Activated naive CD8-positive, alpha-beta T cell (primary cell): ENCODE measurements around the gene C19orf73.

Source experiments
- H3K27ac Mint-ChIP-seq: one replicate; pipeline ENCODE4 v1.8.0; 2021; ENCODE audit warnings: mixed read lengths
- H3K27me3 Mint-ChIP-seq: one replicate; pipeline ENCODE4 v1.8.0; 2021; ENCODE audit warnings: mixed read lengths
- H3K36me3 Mint-ChIP-seq: one replicate; pipeline ENCODE4 v1.8.0; 2021; ENCODE audit warnings: mixed read lengths
- H3K4me1 Mint-ChIP-seq: one replicate; pipeline ENCODE4 v1.8.0; 2021; ENCODE audit warnings: low read depth, mixed read lengths
- H3K4me3 Mint-ChIP-seq: one replicate; pipeline ENCODE4 v1.8.0; 2021; ENCODE audit warnings: mild to moderate bottlenecking, mixed read lengths
- H3K9me3 Mint-ChIP-seq: one replicate; pipeline ENCODE4 v1.8.0; 2021; ENCODE audit warnings: low read depth, mixed read lengths

Gene C19orf73

GRCh38 chr19:49119411-49120324 lies 725 bp upstream of the C19orf73 start, which contains the start of gene PPFIA3:
Gene PPFIA3, plus strand, starts transcription at chr19:49119544. Its CDS starts 8,330 bp downstream, at chr19:49127874.
- peaks cover 28% of the 10 kb centered on the region for H3K4me1 Mint-ChIP-seq
- H3K4me3 Mint-ChIP-seq, result peak within 1 kb of the TSS; percentile 89
- no peaks in the 10 kb centered on the region for H3K27me3 Mint-ChIP-seq
- peak within 1 kb of the TSS; percentile 87 for H3K27ac Mint-ChIP-seq
- no peaks in the 10 kb centered on the region for H3K36me3 Mint-ChIP-seq
- H3K9me3 Mint-ChIP-seq, result no peaks in the 10 kb centered on the region

GRCh38 chr19:49117677-49118564 lies 1.0 kb downstream of the C19orf73 start:
- Mint-ChIP-seq H3K27me3 (no peaks in the 10 kb centered on the region), H3K4me3 (peak overlapping the region; percentile 89), H3K4me1 (peaks cover 36% of the 10 kb centered on the region), H3K36me3 (no peaks in the 10 kb centered on the region), H3K27ac (peak overlapping the region; percentile 87), H3K9me3 (no peaks in the 10 kb centered on the region)

DNA sequence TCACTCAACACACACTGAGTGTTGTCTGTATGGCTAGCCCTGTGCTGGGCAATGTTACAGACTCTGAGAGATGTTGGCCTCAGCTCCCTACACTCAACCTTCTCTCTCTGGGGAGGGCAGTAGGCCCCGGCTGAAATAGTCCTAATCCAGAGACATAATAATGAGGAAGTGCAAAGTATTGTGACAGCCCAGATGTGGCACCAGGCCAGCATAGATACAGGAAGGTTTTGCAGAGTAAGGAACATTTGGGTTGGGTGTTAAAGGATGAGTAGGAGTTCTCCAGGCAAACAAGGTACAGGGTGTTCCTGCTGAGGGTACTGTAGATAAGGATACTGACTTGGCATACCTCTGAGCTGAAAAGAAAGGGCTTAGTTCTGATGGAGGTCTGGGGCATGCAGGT lies 2.4 kb downstream of the C19orf73 start:
- no peaks in the 10 kb centered on the region for H3K9me3 Mint-ChIP-seq
- no peaks in the 10 kb centered on the region for H3K36me3 Mint-ChIP-seq
- H3K4me1 Mint-ChIP-seq, result peaks cover 36% of the 10 kb centered on the region
- peak overlapping the region; percentile 89 for H3K4me3 Mint-ChIP-seq
- peak overlapping the region; percentile 1 for H3K27ac Mint-ChIP-seq
- no peaks in the 10 kb centered on the region for H3K27me3 Mint-ChIP-seq

DNA sequence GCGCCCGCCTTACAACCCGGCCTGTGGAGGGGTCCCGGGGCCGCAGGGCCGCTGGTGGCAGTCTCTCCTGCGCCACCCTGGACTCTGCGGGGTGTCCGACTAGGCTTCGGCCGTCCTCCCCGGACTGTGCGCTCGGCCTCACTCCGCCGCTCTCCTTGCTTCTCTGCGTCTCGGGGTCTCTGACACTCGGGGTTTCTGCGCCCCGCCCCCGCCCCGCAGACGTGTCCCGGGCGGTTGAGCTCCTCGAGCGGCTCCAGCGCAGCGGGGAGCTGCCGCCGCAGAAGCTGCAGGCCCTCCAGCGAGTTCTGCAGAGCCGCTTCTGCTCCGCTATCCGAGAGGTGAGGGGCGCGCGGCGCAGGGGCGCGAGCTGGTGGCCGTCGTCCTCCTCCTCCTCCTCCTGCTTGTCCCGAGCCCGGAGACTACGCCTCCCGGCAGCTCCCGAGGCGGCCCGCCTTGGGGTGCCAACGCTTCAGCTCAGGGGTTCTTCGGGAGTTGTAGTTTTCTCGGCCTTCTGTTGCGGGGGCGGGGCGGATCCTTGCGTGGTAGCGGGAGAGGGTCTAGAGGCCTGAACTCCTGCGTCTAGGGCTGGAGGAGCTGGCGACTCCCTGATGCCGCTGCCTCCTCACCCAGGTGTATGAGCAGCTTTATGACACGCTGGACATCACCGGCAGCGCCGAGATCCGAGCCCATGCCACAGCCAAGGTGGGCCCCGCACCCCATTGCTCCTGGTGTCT lies 4.1 kb downstream of the C19orf73 start:
- H3K27me3 Mint-ChIP-seq, result no peaks in the 10 kb centered on the region

GRCh38 chr19:49113762-49114629 lies 4.9 kb downstream of the C19orf73 start, which contains the start of gene LIN7B:
Gene LIN7B, plus strand, starts transcription at chr19:49114370. Its CDS starts 35 bp downstream, at chr19:49114405.
- Mint-ChIP-seq H3K27ac (peak within 1 kb of the TSS; percentile 31), H3K4me1 (peaks cover 29% of the 10 kb centered on the region)

More for the DNA sequence above, 4.1 kb downstream of the C19orf73 start:
- H3K9me3 Mint-ChIP-seq, result no peaks in the 10 kb centered on the region
- no peak overlapping the region for H3K27ac Mint-ChIP-seq
- H3K36me3 Mint-ChIP-seq, result no peaks in the 10 kb centered on the region
- peak overlapping the region; percentile 85 for H3K4me3 Mint-ChIP-seq
- peaks cover 29% of the 10 kb centered on the region for H3K4me1 Mint-ChIP-seq

DNA sequence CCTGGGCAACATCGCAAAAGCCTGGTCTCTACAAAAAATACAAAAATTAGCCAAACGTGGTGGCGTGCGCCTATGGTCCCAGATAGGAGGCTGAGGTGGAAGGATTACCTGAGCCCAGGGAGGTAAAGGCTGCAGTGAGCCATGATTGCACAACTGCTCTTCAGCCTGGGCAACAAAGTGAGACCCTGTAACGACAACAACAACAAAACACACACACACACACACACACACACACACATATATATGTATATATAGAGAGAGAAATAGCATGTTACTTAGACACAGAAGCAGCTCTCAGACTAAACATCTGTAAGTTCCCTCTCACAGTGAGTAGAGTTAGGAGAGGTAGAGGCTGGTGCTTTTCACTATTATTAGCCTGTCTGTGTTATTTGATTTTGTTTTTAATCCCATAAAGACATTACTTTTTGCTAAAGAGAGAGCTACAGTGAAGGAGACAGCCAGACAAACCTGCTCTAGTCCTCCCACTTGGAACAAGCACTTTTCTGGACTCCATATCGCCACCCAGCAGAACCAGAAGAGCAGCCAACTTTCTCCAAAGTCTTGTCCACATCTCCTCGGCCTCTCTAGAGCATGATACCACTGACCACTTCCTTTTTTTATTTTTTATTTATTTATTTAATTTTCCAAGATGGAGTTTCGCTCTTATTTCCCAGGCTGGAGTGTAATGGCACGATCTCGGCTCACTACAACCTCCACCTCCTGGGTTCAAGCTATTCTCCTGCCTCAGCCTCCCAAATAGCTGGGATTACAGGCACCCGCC lies 7.5 kb downstream of the C19orf73 start:
- peaks cover 3% of the 10 kb centered on the region for H3K36me3 Mint-ChIP-seq
- H3K9me3 Mint-ChIP-seq, result no peaks in the 10 kb centered on the region
- peaks cover 19% of the 10 kb centered on the region for H3K4me1 Mint-ChIP-seq
- H3K27me3 Mint-ChIP-seq, result no peaks in the 10 kb centered on the region
- H3K4me3 Mint-ChIP-seq, result peak overlapping the region; percentile 35
- H3K27ac Mint-ChIP-seq, result no peak overlapping the region

More at GRCh38 chr19:49113762-49114629, 4.9 kb downstream of the C19orf73 start, which contains the start of gene LIN7B:
- H3K9me3 Mint-ChIP-seq, result no peaks in the 10 kb centered on the region
- peak within 1 kb of the TSS; percentile 89 for H3K4me3 Mint-ChIP-seq
- H3K36me3 Mint-ChIP-seq, result no peaks in the 10 kb centered on the region
- no peaks in the 10 kb centered on the region for H3K27me3 Mint-ChIP-seq

DNA sequence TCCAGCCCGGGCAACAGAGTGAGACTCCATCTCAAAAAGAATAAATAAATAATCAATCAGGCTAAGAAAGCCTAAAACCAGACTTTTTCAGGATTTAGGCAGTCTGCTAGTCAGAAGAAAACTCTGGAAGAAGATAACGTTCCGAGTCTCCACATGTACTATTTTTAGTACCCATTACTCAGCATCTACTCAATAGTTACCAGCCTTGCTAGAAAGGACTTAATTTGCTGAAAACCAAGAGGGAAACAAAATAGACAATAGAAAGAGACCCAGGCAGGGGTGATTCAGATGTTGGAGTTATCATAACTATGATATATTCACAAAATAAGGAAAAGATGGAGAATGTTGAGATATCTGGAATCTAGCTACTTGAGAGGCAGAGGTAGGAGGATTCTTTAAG lies 8.4 kb downstream of the C19orf73 start:
- H3K27ac Mint-ChIP-seq, result no peak overlapping the region
- no peaks in the 10 kb centered on the region for H3K9me3 Mint-ChIP-seq
- H3K4me3 Mint-ChIP-seq, result no peak overlapping the region
- H3K36me3 Mint-ChIP-seq, result peaks cover 3% of the 10 kb centered on the region
- H3K4me1 Mint-ChIP-seq, result peaks cover 17% of the 10 kb centered on the region
- H3K27me3 Mint-ChIP-seq, result no peaks in the 10 kb centered on the region

- H3K9me3 Mint-ChIP-seq, result no peaks in the 10 kb centered on the region
- no peaks in the 10 kb centered on the region for H3K27me3 Mint-ChIP-seq
- peaks cover 14% of the 10 kb centered on the region for H3K4me1 Mint-ChIP-seq
- H3K4me3 Mint-ChIP-seq, result no peak overlapping the region
- H3K36me3 Mint-ChIP-seq, result peaks cover 3% of the 10 kb centered on the region
- H3K27ac Mint-ChIP-seq, result no peak overlapping the region
Measured at GRCh38 chr19:49109569-49110233, 9.2 kb downstream of the C19orf73 start.

GRCh38 chr19:49109051-49109450 lies 9.9 kb downstream of the C19orf73 start:
- no peaks in the 10 kb centered on the region for H3K27me3 Mint-ChIP-seq
- no peak overlapping the region for H3K4me3 Mint-ChIP-seq
- no peaks in the 10 kb centered on the region for H3K9me3 Mint-ChIP-seq
- peak overlapping the region; percentile 46 for H3K27ac Mint-ChIP-seq
- H3K36me3 Mint-ChIP-seq, result peaks cover 3% of the 10 kb centered on the region
- H3K4me1 Mint-ChIP-seq, result peaks cover 14% of the 10 kb centered on the region

- H3K36me3 Mint-ChIP-seq, result peaks cover 3% of the 10 kb centered on the region
Measured at GRCh38 chr19:49107625-49108459, 11.1 kb downstream of the C19orf73 start.

GRCh38 chr19:49106648-49107135 lies 12.3 kb downstream of the C19orf73 start:
- Mint-ChIP-seq H3K36me3 (peaks cover 3% of the 10 kb centered on the region), H3K27ac (peak overlapping the region; percentile 75), H3K9me3 (no peaks in the 10 kb centered on the region), H3K4me1 (peaks cover 5% of the 10 kb centered on the region), H3K27me3 (no peaks in the 10 kb centered on the region), H3K4me3 (peak overlapping the region; percentile 38)

More at GRCh38 chr19:49107625-49108459, 11.1 kb downstream of the C19orf73 start:
- H3K9me3 Mint-ChIP-seq, result no peaks in the 10 kb centered on the region
- no peak overlapping the region for H3K4me3 Mint-ChIP-seq
- H3K4me1 Mint-ChIP-seq, result peaks cover 5% of the 10 kb centered on the region
- H3K27ac Mint-ChIP-seq, result no peak overlapping the region
- no peaks in the 10 kb centered on the region for H3K27me3 Mint-ChIP-seq
